ENCODE results near the gene DIP2C.

DNA sequence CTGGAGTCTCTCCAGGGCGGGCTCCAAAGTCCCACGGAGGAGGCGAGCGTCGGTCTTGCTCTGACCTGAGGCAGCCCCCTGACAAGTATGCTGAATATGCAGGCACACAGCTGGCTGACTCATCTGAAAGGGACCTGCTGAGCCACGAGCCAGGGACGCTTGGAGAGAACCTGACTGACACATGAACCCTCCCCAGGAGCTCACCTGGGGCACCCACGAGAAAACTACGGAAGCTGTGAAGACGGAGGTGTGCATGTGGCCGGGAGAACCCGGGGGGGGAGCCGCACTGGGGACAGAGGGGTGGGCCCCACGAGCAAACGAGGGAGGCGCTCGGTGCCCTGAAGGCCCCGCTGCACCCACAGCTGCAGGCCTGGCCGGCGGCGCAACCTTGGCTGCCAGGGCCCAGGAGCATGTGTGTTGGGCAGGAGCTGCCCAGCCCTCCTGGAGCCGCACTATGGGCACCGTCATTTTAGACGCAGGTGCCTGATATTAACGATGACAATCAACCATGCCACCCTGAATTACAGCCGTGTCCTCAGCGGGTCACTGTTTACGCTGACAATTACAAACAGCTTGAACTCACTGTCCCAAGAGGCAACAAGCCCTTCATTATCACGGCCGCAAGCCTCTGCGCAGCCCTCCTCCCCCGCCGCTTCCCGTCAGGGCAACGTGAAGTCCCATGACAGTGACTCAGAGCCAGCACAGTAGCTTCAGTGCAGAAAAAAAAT, 64.7 kb downstream of the DIP2C start:
- no peak for TF ChIP-seq POLR2A (IDR thresholded peaks at IDR 0.05; ENCODE audit: low read depth, low read length)
- no peak for TF ChIP-seq POLR2AphosphoS5 (IDR thresholded peaks at IDR 0.05; ENCODE audit: low read depth, low read length)

Data from GM12892 (cell line).